ENCODE data around the gene NSFL1C.

DNA sequence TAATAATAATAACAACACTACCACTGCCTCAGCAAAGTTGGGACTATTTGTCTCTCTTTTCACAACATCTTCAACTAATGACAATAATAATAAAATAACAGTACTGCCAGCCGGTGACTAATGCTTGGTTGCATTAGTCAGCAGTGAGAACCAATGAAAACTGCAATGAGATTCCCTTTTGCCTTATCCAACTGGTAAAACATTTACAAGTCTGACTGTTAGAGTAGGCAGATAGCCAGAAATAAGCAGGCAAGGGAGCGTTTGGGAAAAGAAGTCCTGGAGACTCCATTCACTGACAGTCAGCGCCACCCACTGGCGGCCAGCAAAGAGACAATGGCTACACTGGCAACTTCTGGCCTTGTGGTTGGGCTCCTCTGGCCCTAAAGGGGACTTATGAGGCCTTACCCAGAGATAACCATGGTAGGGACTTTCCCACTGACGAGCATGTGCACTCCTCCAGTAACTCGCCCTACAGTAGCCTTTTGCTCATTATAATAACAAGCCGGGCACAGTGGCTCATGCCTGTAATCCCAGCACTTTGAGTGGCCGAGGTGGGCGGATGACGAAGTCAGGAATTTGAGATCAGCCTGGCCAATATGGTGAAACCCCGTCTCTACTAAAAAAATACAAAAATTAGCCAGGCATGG, 3.4 kb upstream of the NSFL1C start:
- TF ChIP-seq, protein P1, sequence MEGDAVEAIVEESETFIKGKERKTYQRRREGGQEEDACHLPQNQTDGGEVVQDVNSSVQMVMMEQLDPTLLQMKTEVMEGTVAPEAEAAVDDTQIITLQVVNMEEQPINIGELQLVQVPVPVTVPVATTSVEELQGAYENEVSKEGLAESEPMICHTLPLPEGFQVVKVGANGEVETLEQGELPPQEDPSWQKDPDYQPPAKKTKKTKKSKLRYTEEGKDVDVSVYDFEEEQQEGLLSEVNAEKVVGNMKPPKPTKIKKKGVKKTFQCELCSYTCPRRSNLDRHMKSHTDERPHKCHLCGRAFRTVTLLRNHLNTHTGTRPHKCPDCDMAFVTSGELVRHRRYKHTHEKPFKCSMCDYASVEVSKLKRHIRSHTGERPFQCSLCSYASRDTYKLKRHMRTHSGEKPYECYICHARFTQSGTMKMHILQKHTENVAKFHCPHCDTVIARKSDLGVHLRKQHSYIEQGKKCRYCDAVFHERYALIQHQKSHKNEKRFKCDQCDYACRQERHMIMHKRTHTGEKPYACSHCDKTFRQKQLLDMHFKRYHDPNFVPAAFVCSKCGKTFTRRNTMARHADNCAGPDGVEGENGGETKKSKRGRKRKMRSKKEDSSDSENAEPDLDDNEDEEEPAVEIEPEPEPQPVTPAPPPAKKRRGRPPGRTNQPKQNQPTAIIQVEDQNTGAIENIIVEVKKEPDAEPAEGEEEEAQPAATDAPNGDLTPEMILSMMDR (conservative IDR thresholded peaks at IDR 0.05; ENCODE audit: low read length) = peak; percentile 79
- TF ChIP-seq EZH2phosphoT487 (IDR thresholded peaks at IDR 0.05; ENCODE audit: borderline replicate concordance, low read depth, low read length) = no peak

Measured in OCI-LY7 (cell line).